Vagina (tissue), 2 donors: ENCODE measurements around the gene TMEM35B. TPM values are rescaled to one million over a fixed set of nuclear protein-coding genes. Genes with fewer than 3 reads are reported as not detected.

ENCODE experiments used
- DNase-seq, 2 donors: peaks; one replicate each; pipeline ENCODE4 v3.0.0-alpha.2; 2017; ENCODE audit errors: extremely low spot score in 2 of 2
- H3K27ac ChIP-seq: fragments of 200-600 bp; sonication (generic); one replicate; pipeline ENCODE4 v1.5.1; 2019
- H3K27me3 ChIP-seq: fragments of 200-600 bp; sonication (generic); one replicate; pipeline ENCODE4 v1.5.1; 2019
- H3K36me3 ChIP-seq, 2 donors: fragments of 200-600 bp; sonication (generic); one replicate each; pipeline ENCODE4 v1.5.1; 2017 to 2019
- H3K4me1 ChIP-seq: fragments of 200-600 bp; sonication (generic); one replicate; pipeline ENCODE4 v1.5.1; 2019
- H3K4me3 ChIP-seq, 2 donors: fragments of 200-600 bp; sonication (generic); 1 replicate in 1 of 2; 2 replicates in 1 of 2; pipeline ENCODE4 v1.5.1; 2016 to 2019
- H3K9me3 ChIP-seq: fragments of 200-600 bp; sonication (generic); one replicate; pipeline ENCODE4 v1.5.1; 2019
- POLR2A ChIP-seq, 2 donors: fragments of 450-650 bp; IDR thresholded peaks; one replicate each; pipeline ENCODE4 v1.6.1; 2017; ENCODE audit warnings: antibody characterized with exemption in 2 of 2, mild to moderate bottlenecking in 2 of 2, moderate library complexity in 2 of 2
- POLR2AphosphoS5 ChIP-seq, 2 donors: sonication (generic); formaldehyde crosslinking; IDR thresholded peaks; one replicate each; pipeline ENCODE4 v1.9.0; 2017; ENCODE audit warnings: antibody characterized with exemption in 2 of 2, mild to moderate bottlenecking in 2 of 2, low read depth in 1 of 2; ENCODE audit not compliant: insufficient read depth in 1 of 2
- intact Hi-C: fragments of 100-400 bp; cut with DNase I; formaldehyde crosslinking; loops from one replicate; pipeline ENCODE4 v1.15.1; 2023
- total RNA-seq: library from RNA; depleted of rRNA; stranded (reverse); fragments of >200 nt; gene quantifications from one replicate; pipeline ENCODE4 v1.2.3, GENCODE V29; 2016
- TF ChIP-seq, protein P1 (sequence below), 3 experiments: fragments of 450-650 bp in 2 of 3; fragments of 200-600 bp in 1 of 3; sonication (generic) in 1 of 3; IDR thresholded peaks; one replicate each; pipeline ENCODE4 v1.5.1; 2017 to 2019; ENCODE audit warnings: antibody characterized with exemption in 3 of 3, mild to moderate bottlenecking in 2 of 3, moderate library complexity in 2 of 3

Gene TMEM35B
- total RNA-seq, 1 donor from 2014 or later, result 44.0 TPM

DNA sequence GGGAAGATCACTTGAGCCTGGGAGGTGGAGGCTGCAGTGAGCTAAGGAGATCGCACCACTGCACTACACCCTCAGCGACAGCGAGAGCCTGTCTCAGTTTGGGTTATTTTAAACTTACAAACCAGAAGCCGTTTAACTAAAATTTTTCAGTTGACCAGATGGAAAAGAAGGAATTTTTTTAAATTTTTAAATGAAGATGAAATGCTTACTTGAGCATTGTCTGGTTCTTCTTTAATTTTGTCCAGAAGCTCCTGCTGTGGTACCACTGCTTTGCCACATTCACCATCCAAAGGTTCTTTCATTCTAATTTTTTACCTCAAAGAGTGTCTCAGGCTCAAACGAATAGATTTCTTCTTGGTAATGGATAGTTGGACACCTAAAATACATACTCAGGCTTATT lies 45.2 kb upstream of the TMEM35B start:
- Histone ChIP-seq H3K36me3 (no peaks in the 10 kb centered on the region), H3K9me3 (peaks cover 5% of the 10 kb centered on the region), H3K27ac (no peak overlapping the region), H3K4me1 (peaks cover 24% of the 10 kb centered on the region), H3K27me3 (no peaks in the 10 kb centered on the region), H3K4me3 (peak overlapping the region; percentile 64 to 87)
- TF ChIP-seq POLR2A (IDR thresholded peaks at IDR 0.05), result no peak
- TF ChIP-seq, protein P1, sequence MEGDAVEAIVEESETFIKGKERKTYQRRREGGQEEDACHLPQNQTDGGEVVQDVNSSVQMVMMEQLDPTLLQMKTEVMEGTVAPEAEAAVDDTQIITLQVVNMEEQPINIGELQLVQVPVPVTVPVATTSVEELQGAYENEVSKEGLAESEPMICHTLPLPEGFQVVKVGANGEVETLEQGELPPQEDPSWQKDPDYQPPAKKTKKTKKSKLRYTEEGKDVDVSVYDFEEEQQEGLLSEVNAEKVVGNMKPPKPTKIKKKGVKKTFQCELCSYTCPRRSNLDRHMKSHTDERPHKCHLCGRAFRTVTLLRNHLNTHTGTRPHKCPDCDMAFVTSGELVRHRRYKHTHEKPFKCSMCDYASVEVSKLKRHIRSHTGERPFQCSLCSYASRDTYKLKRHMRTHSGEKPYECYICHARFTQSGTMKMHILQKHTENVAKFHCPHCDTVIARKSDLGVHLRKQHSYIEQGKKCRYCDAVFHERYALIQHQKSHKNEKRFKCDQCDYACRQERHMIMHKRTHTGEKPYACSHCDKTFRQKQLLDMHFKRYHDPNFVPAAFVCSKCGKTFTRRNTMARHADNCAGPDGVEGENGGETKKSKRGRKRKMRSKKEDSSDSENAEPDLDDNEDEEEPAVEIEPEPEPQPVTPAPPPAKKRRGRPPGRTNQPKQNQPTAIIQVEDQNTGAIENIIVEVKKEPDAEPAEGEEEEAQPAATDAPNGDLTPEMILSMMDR (IDR thresholded peaks at IDR 0.05), result no peak
- TF ChIP-seq POLR2AphosphoS5 (IDR thresholded peaks at IDR 0.05; ENCODE audit: insufficient read depth in 1 of 2, low read depth in 1 of 2), result no peak
- DNase-seq, result no peak
- intact Hi-C loops, result no loop called here

DNA sequence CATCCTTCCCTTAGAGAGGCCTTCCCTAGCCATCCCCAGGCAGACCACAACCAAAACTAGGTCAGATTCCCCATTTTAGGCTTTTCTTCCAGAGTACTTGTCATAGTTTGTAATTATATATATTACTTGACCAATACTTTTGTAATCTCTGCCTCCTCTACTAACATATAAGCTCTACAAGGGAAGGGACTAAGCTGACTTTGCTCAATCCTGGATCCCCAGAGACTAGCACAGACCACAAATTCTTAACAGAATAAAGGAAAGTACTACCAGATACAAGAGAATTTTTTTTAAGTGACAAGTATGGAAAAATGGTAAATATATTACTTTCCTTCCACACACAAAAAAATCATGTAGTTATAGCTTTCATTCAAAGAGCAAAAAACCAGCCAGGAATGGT lies 44.6 kb upstream of the TMEM35B start:
- no peak for DNase-seq
- Histone ChIP-seq H3K27ac (no peak overlapping the region), H3K36me3 (no peaks in the 10 kb centered on the region), H3K27me3 (no peaks in the 10 kb centered on the region), H3K4me3 (no peak overlapping the region), H3K9me3 (peaks cover 5% of the 10 kb centered on the region), H3K4me1 (peaks cover 24% of the 10 kb centered on the region)
- intact Hi-C loops, result no loop called here
- TF ChIP-seq POLR2A (IDR thresholded peaks at IDR 0.05) (no peak), POLR2AphosphoS5 (IDR thresholded peaks at IDR 0.05; ENCODE audit: insufficient read depth in 1 of 2, low read depth in 1 of 2) (no peak)
- TF ChIP-seq, protein P1 (IDR thresholded peaks at IDR 0.05), result no peak

DNA sequence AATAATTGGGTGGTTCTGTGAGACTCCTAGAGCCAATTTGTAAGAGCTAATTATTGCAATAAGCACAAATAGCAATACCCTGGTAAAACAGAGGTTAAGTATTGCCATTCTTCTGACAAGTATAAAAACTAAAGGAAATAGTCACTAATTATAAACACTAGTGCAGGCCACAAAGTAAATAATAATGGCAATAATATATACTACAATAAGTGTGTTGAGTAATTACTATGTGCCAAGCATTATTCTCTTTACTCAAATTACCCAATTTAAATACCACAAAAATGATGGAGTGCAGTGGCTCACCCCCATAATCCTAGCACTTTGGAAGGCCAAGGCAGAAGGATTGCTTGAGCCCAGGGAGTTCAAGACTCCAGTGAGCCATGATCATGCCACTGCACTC lies 31.3 kb upstream of the TMEM35B start:
- Histone ChIP-seq H3K4me3 (no peak overlapping the region), H3K36me3 (peaks cover 0 to 50% of the 10 kb centered on the region in 2 donors), H3K9me3 (no peaks in the 10 kb centered on the region), H3K27me3 (no peaks in the 10 kb centered on the region), H3K4me1 (no peaks in the 10 kb centered on the region), H3K27ac (no peak overlapping the region)
- intact Hi-C loops, result no loop called here
- TF ChIP-seq POLR2A (IDR thresholded peaks at IDR 0.05) (no peak), POLR2AphosphoS5 (IDR thresholded peaks at IDR 0.05; ENCODE audit: insufficient read depth in 1 of 2, low read depth in 1 of 2) (no peak)
- TF ChIP-seq, protein P1 (IDR thresholded peaks at IDR 0.05), result no peak
- no peak for DNase-seq

- TF ChIP-seq POLR2AphosphoS5 (IDR thresholded peaks at IDR 0.05; ENCODE audit: insufficient read depth in 1 of 2, low read depth in 1 of 2), result no peak
- TF ChIP-seq, protein P1 (IDR thresholded peaks at IDR 0.05), result no peak
- TF ChIP-seq POLR2A (IDR thresholded peaks at IDR 0.05), result no peak
- Histone ChIP-seq H3K27ac (no peak overlapping the region), H3K4me1 (no peaks in the 10 kb centered on the region), H3K36me3 (peaks cover 0 to 62% of the 10 kb centered on the region in 2 donors), H3K27me3 (no peaks in the 10 kb centered on the region), H3K9me3 (no peaks in the 10 kb centered on the region), H3K4me3 (no peak overlapping the region)
- no peak for DNase-seq
- intact Hi-C loops, result no loop called here
These were observed 29.3 kb upstream of the TMEM35B start for GRCh38 chr1:35014486-35014885.

DNA sequence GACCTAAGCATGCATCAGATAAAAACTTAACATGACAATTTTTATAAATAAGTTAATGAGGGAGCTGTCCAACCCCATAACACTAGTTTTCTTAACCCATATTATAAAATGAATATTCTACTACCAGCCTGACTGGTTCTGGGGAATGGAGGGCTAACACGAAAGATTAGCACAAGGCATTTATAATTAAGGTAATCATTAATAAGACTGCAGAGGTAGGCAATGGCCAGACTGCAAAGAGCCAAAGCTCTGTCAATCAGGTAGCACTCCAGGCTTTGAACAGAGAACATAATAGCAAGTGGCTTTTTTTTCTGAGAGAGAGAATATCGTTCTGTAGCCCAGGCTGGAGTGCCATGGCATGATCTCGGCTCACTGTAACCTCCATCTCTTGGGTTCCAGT lies 20.6 kb upstream of the TMEM35B start:
- intact Hi-C loops, result no loop called here

More for the DNA sequence above, 20.6 kb upstream of the TMEM35B start:
- Histone ChIP-seq H3K9me3 (no peaks in the 10 kb centered on the region), H3K27ac (no peak overlapping the region), H3K36me3 (peaks cover 0 to 54% of the 10 kb centered on the region in 2 donors), H3K27me3 (no peaks in the 10 kb centered on the region), H3K4me1 (no peaks in the 10 kb centered on the region), H3K4me3 (no peak overlapping the region)
- DNase-seq, result no peak
- TF ChIP-seq, protein P1 (IDR thresholded peaks at IDR 0.05), result no peak
- no peak for TF ChIP-seq POLR2A (IDR thresholded peaks at IDR 0.05)
- no peak for TF ChIP-seq POLR2AphosphoS5 (IDR thresholded peaks at IDR 0.05; ENCODE audit: insufficient read depth in 1 of 2, low read depth in 1 of 2)
